ENCODE data around the gene PRMT1. TPM values are rescaled to one million over a fixed set of nuclear protein-coding genes. Genes with fewer than 3 reads are reported as not detected.
"Not testable (repeated sequence)": the region's sequence is repeated elsewhere in the genome, so short reads cannot be mapped to it uniquely, and the experiment has no call there.

The PRMT1 gene
- total and polyA plus RNA-seq, 12 donors = 80.4 to 262 (median 160) TPM

DNA sequence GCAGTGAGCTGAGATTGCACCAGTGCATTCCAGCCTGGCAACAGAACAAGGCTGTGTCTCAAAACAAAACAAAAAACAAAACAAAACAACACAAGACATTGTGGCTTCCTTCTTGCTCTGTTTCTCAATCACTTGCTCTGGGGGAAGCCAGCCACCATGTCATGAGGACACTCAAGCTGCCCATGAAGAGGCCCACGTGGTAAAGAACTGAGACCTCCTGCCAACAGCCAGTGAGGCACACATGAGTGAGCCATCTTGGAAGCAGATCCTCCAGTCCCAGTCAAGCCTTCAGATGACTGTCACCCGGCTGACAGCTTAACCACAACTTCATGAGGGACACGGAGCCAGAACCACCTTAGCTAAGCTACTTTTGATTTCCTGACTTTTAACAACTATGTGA, 39.1 kb downstream of the PRMT1 start:
- TF ChIP-seq, protein P1, sequence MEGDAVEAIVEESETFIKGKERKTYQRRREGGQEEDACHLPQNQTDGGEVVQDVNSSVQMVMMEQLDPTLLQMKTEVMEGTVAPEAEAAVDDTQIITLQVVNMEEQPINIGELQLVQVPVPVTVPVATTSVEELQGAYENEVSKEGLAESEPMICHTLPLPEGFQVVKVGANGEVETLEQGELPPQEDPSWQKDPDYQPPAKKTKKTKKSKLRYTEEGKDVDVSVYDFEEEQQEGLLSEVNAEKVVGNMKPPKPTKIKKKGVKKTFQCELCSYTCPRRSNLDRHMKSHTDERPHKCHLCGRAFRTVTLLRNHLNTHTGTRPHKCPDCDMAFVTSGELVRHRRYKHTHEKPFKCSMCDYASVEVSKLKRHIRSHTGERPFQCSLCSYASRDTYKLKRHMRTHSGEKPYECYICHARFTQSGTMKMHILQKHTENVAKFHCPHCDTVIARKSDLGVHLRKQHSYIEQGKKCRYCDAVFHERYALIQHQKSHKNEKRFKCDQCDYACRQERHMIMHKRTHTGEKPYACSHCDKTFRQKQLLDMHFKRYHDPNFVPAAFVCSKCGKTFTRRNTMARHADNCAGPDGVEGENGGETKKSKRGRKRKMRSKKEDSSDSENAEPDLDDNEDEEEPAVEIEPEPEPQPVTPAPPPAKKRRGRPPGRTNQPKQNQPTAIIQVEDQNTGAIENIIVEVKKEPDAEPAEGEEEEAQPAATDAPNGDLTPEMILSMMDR (IDR thresholded peaks at IDR 0.05) = no peak
- TF ChIP-seq POLR2A (IDR thresholded peaks at IDR 0.05) = no peak
- intact Hi-C loops (cut with DNase I) = no loop called here

DNA sequence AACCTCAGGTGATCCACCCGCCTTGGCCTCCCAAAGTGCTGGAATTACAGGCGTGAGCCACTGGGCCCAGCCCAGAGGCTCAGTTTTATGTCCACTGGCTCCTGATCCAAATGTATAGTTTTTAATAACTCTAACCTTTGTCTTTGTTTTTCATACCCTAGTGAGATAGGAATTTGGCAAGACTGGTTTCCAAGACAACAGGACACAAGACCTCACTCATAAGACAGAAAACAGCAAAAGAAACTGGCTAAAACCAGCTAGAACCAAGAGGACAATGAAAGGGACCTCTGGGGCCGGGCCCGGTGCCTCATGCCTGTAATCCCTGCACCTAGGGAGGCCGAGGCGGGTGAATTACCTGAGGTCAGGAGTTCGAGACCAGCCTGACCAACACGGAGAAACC, 41.4 kb downstream of the PRMT1 start:
- no peak for TF ChIP-seq POLR2A (IDR thresholded peaks at IDR 0.05)
- TF ChIP-seq, protein P1 (IDR thresholded peaks at IDR 0.05) = no peak
- no peak for DNase-seq
- Histone ChIP-seq H3K27me3 (no peaks in the 10 kb centered on the region), H3K9me3 (replicated peaks in 1 of 3) (no peaks in the 10 kb centered on the region), H3K27ac (no peak overlapping the region), H3K4me1 (replicated peaks in 1 of 2) (no peaks in the 10 kb centered on the region), H3K36me3 (replicated peaks in 1 of 2) (no peaks in the 10 kb centered on the region), H3K4me3 (no peak overlapping the region)
- 89 to 97% (median 91%) methylated on average over 8 of the region's 8 CpGs for WGBS, 4 donors
- intact Hi-C loops (cut with DNase I) = no loop called here

More for the DNA sequence above, 39.1 kb downstream of the PRMT1 start:
- Histone ChIP-seq H3K4me1 (replicated peaks in 1 of 2) (no peaks in the 10 kb centered on the region), H3K27me3 (no peaks in the 10 kb centered on the region), H3K36me3 (replicated peaks in 1 of 2) (no peaks in the 10 kb centered on the region), H3K4me3 (no peak overlapping the region), H3K27ac (no peak overlapping the region), H3K9me3 (replicated peaks in 1 of 3) (no peaks in the 10 kb centered on the region)
- WGBS, 4 donors = 74 to 79% (median 76%) methylated on average over 3 of the region's 3 CpGs
- DNase-seq = no peak

DNA sequence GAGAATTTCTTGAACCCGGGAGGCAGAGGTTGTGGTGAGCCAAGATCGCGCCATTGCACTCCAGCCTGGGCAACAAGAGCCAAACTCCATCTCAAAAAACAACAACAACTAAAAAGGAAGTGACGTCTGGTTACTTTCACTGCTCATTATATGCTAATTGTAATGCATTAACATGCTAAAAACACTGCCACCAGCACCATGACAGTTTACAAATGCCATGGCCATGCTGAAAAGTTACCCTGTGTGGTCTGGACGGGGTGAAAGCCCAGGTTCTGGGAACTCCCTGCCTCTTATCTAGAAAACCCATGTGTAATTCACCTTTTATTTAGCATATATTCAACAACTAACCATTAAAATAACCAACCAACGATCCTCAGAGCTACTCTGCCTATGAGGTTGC, 41.9 kb downstream of the PRMT1 start:
- TF ChIP-seq POLR2A (IDR thresholded peaks at IDR 0.05) = no peak
- TF ChIP-seq, protein P1 (IDR thresholded peaks at IDR 0.05) = no peak
- no peak for DNase-seq
- intact Hi-C loops (cut with DNase I) = no loop called here
- no peaks in the 10 kb centered on the region for H3K4me1 ChIP-seq (replicated peaks in 1 of 2)
- H3K36me3 ChIP-seq (replicated peaks in 1 of 2) = no peaks in the 10 kb centered on the region
- no peak overlapping the region for H3K27ac ChIP-seq
- H3K4me3 ChIP-seq = no peak overlapping the region
- WGBS, 4 donors = 80 to 87% (median 85%) methylated on average over 6 of the region's 6 CpGs
- H3K9me3 ChIP-seq (replicated peaks in 1 of 3) = no peaks in the 10 kb centered on the region
- H3K27me3 ChIP-seq = no peaks in the 10 kb centered on the region

DNA sequence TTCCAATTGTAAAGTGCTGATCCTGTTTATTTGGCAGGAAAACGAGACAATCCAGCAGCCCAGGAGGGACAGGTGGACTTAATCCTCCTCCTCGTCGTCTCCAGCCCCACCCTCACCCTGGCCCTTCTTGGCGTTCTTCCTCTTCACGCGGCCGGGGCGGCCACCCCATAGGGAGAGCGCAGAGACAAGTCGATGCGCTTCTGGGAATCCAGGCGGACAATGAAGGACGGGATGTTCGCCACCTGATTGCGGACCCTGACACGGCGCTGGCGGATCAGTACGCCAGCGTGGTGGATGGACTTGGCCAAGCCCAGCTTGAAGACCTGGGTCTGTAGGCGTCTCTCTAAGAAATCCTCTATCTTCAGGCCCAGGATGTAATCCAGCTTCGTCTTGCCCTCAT, 42.3 kb downstream of the PRMT1 start:
- 84 to 88% (median 87%) methylated on average over 14 to 22 of the region's 22 CpGs for WGBS, 4 donors
- intact Hi-C loops (cut with DNase I) = not testable (repeated sequence)

DNA sequence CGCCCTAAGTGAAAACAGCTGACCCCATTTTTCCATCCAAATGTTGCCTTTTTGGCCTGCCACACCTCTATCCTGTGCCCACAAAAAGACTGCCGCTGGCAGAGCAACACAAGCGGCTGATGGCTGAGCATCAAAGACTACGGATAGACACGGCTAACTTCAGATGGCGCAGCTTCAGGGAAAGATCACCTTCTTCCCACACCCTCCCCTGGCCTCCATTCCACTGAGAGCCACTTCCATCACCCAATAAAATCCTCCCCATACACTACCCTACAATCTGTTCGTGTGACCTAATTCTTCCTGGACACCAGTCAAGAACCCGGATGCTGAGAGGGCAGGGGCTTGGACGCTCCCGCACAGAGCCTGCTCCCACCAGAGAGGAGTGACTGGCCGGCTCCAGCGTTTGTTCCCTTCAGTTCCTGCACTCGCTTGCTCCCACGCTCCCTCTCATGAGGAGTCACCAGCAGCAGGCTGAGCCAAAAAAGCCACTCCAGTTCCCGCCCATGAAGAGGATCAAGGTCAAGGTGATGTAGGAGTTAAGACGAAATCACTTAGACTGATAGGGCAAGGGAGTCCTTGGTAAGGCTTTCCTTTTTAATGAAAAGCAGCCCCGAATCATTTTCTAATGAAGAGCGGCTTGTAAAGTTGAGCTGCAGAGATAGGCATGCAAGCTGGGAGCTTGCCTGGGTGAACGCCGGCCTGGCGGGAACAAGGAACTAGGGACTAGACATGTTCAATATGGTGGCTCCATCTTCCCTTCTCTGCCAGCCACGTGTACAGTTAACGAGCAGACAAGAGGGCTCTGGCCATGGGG, 50.4 kb downstream of the PRMT1 start:
- intact Hi-C loops (cut with DNase I) = no loop called here
- no peaks in the 10 kb centered on the region for H3K9me3 ChIP-seq (replicated peaks in 1 of 3)
- no peaks in the 10 kb centered on the region for H3K36me3 ChIP-seq (replicated peaks in 1 of 2)
- H3K4me3 ChIP-seq = peak overlapping the region in 1 of 4 donors; percentile 32
- H3K27ac ChIP-seq = peak overlapping the region in 4 of 5 donors; percentile 43 to 90 (median 74)
- 31 to 50% (median 35%) methylated on average over 20 to 23 of the region's 23 CpGs for WGBS, 4 donors
- no peaks in the 10 kb centered on the region for H3K27me3 ChIP-seq
- H3K4me1 ChIP-seq (replicated peaks in 1 of 2) = peaks cover 11 to 14% of the 10 kb centered on the region in 2 donors
- DNase-seq = peak; percentile 57 to 89 (median 84)
- peak in 1 of 2 donors; percentile 67 for TF ChIP-seq POLR2A (IDR thresholded peaks at IDR 0.05)
- TF ChIP-seq, protein P1 (IDR thresholded peaks at IDR 0.05) = no peak

More for the DNA sequence above, 42.3 kb downstream of the PRMT1 start:
- H3K27me3 ChIP-seq; H3K27ac ChIP-seq; H3K4me3 ChIP-seq; H3K36me3 ChIP-seq (replicated peaks in 1 of 2); DNase-seq; H3K9me3 ChIP-seq (replicated peaks in 1 of 3); H3K4me1 ChIP-seq (replicated peaks in 1 of 2): not testable (repeated sequence)
